B cell (primary cell): Measurements from ENCODE around the gene HTR2A. TPM values are rescaled to one million over a fixed set of nuclear protein-coding genes. Genes with fewer than 3 reads are reported as not detected.

ENCODE experiments used
- ATAC-seq: fragments of 200-7000 bp; cut with Tn5 transposase; one replicate; pipeline ENCODE4 v1.10.0; 2021; ENCODE audit warnings: low read depth, mild to moderate bottlenecking, moderate number of reproducible peaks, moderate library complexity
- CTCF ChIA-PET: fragments of 350-600 bp; sonication (Branson Sonifier 250); formaldehyde crosslinking; loops from one replicate; lab custom pipeline; 2021; ENCODE audit warnings: antibody characterized with exemption, inconsistent platforms; lab: Charles Lee
- POLR2A ChIA-PET: fragments of 350-600 bp; sonication (Branson Sonifier 250); formaldehyde crosslinking; loops from one replicate; lab custom pipeline; 2021; ENCODE audit warnings: antibody characterized with exemption; lab: Charles Lee
- DNase-seq: peaks from one replicate; pipeline ENCODE4 v3.0.0; 2013
- H2AFZ ChIP-seq: 2 replicates; pipeline ENCODE4 v1.6.1; 2012; ENCODE audit warnings: mild to moderate bottlenecking, low read depth, low read length; ENCODE audit not compliant: insufficient read depth, poor library complexity, severe bottlenecking
- H3K27ac ChIP-seq, 2 donors: 1 replicate in 1 of 2; 2 replicates in 1 of 2; pipeline ENCODE4 v1.5.1; 2012 to 2013; ENCODE audit warnings: low read length in 2 of 2, mild to moderate bottlenecking in 2 of 2, moderate library complexity in 1 of 2
- H3K27me3 ChIP-seq, 4 experiments: fragments of 200-600 bp in 1 of 4; sonication (generic) in 1 of 4; replicated peaks in 1 of 4; 1 replicate in 2 of 4; 2 replicates in 2 of 4; pipeline versions ENCODE4 v1.6.1 to v1.7.0; 2013 to 2016; ENCODE audit warnings: low read length in 3 of 4, mild to moderate bottlenecking in 2 of 4, mixed read lengths in 1 of 4, moderate library complexity in 1 of 4; ENCODE audit not compliant: insufficient read depth in 4 of 4, control insufficient read depth in 3 of 4; ENCODE audit errors: control extremely low read depth in 1 of 4
- H3K36me3 ChIP-seq, 2 experiments: replicated peaks in 1 of 2; 1 replicate in 1 of 2; 2 replicates in 1 of 2; pipeline versions ENCODE4 v1.6.1 to v1.7.1; 2013; ENCODE audit warnings: low read length in 1 of 2; ENCODE audit not compliant: insufficient read depth in 2 of 2, control insufficient read depth in 1 of 2; ENCODE audit errors: control extremely low read depth in 1 of 2, extremely low read depth in 1 of 2
- H3K4me1 ChIP-seq, 2 donors: fragments of 200-600 bp in 1 of 2; sonication (generic) in 1 of 2; 1 replicate in 1 of 2; 2 replicates in 1 of 2; pipeline versions ENCODE4 v1.5.1 to v1.6.1; 2013 to 2017; ENCODE audit warnings: low read length in 2 of 2; ENCODE audit not compliant: control insufficient read depth in 2 of 2, insufficient read depth in 2 of 2
- H3K4me2 ChIP-seq: replicated peaks from 2 replicates; pipeline ENCODE3; 2012; ENCODE audit warnings: mild to moderate bottlenecking, low read depth, low read length; ENCODE audit not compliant: poor library complexity, severe bottlenecking
- H3K4me3 ChIP-seq, 5 experiments: fragments of 200-600 bp in 1 of 5; sonication (generic) in 1 of 5; 1 replicate in 3 of 5; 2 replicates in 2 of 5; pipeline versions ENCODE4 v1.5.1 to v1.7.0; 2011 to 2016; ENCODE audit warnings: low read length in 4 of 5, mild to moderate bottlenecking in 4 of 5, low read depth in 2 of 5, control low read depth in 1 of 5, moderate library complexity in 1 of 5; ENCODE audit not compliant: insufficient read depth in 1 of 5; ENCODE audit errors: control extremely low read depth in 1 of 5, extremely low read depth in 1 of 5
- H3K79me2 ChIP-seq: fragments of 200-600 bp; sonication (generic); one replicate; pipeline ENCODE4 v1.6.0; 2016; ENCODE audit warnings: low read length; ENCODE audit not compliant: control insufficient read depth, insufficient read depth
- H3K9ac ChIP-seq: fragments of 200-600 bp; sonication (generic); 2 replicates; pipeline ENCODE4 v1.6.1; 2017; ENCODE audit warnings: mild to moderate bottlenecking, low read length, moderate library complexity
- H3K9me3 ChIP-seq, 3 donors: one replicate each; pipeline versions ENCODE4 v1.6.1 to v1.7.1; 2013; ENCODE audit warnings: low read length in 2 of 3; ENCODE audit not compliant: control insufficient read depth in 2 of 3, insufficient read depth in 1 of 3; ENCODE audit errors: control extremely low read depth in 1 of 3
- H4K20me1 ChIP-seq: 2 replicates; pipeline ENCODE4 v1.6.0; 2012; ENCODE audit warnings: mild to moderate bottlenecking, low read length; ENCODE audit not compliant: insufficient read depth, control insufficient read depth, poor library complexity, severe bottlenecking
- H3K27ac Mint-ChIP-seq: one replicate; pipeline ENCODE4 v1.8.0; 2021; ENCODE audit warnings: mixed read lengths
- H3K27me3 Mint-ChIP-seq: one replicate; pipeline ENCODE4 v1.8.0; 2021; ENCODE audit warnings: mixed read lengths
- H3K4me1 Mint-ChIP-seq: one replicate; pipeline ENCODE4 v1.8.0; 2021; ENCODE audit warnings: mixed read lengths
- H3K4me3 Mint-ChIP-seq: one replicate; pipeline ENCODE4 v1.8.0; 2021; ENCODE audit warnings: mixed read lengths
- H3K9me3 Mint-ChIP-seq: one replicate; pipeline ENCODE4 v1.8.0; 2022; ENCODE audit warnings: mixed read lengths; ENCODE audit not compliant: insufficient read depth
- CTCF ChIP-seq: fragments of 200-600 bp; IDR thresholded peaks from one replicate; pipeline ENCODE4 v1.8.0; 2022; ENCODE audit warnings: antibody characterized with exemption, mild to moderate bottlenecking
- EZH2 ChIP-seq: IDR thresholded peaks from 2 replicates; pipeline ENCODE4 v1.6.1; 2012; ENCODE audit warnings: borderline replicate concordance, low read depth, mild to moderate bottlenecking, moderate library complexity, low read length; ENCODE audit not compliant: insufficient read depth, poor library complexity, severe bottlenecking
- WGBS: methylation state at CpG from one replicate; pipeline ENCODE4 v1.1.5; 2013; ENCODE audit warnings: missing lambda C conversion rate; ENCODE audit not compliant: insufficient coverage; 5-methylcytosine and 5-hydroxymethylcytosine counted together
- intact Hi-C: fragments of 100-400 bp; cut with micrococcal nuclease; formaldehyde crosslinking; loops from one replicate; pipeline ENCODE4 v1.10.0; 2022
- polyA plus RNA-seq: library from polyadenylated mRNA; depleted of rRNA; stranded (reverse); fragments of >200 nt; gene quantifications from 2 replicates; pipeline ENCODE4 v1.2.3, GENCODE V29; 2012
- total RNA-seq, 2 donors: library from RNA; stranded (reverse); fragments of 120-200 nt in 1 of 2; gene quantifications; 1 replicate in 1 of 2; 2 replicates in 1 of 2; pipeline versions ENCODE4 v1.2.3 to v1.2.4, GENCODE V29; 2013 to 2022

The HTR2A gene
- total and polyA plus RNA-seq, 2 donors (not counting 1 experiment from before 2014, with no cell fraction given), result not detected

GRCh38 chr13:46783504-46783903 lies 113.3 kb downstream of the HTR2A start:
- H3K27ac Mint-ChIP-seq, result no peak overlapping the region
- H3K27me3 ChIP-seq, result no peaks in the 10 kb centered on the region
- H3K36me3 ChIP-seq, result peaks cover 0 to 67% of the 10 kb centered on the region in 2 experiments
- H3K27me3 Mint-ChIP-seq, result no peaks in the 10 kb centered on the region
- no peak overlapping the region for H3K9ac ChIP-seq
- H3K4me1 ChIP-seq, result no peaks in the 10 kb centered on the region
- intact Hi-C loops, result no loop called here
- ATAC-seq, result no peak
- H3K4me2 ChIP-seq, result no peak overlapping the region
- H3K9me3 ChIP-seq, result no peaks in the 10 kb centered on the region
- POLR2A ChIA-PET, result no interaction called here
- no peaks in the 10 kb centered on the region for H4K20me1 ChIP-seq
- no peak overlapping the region for H3K27ac ChIP-seq
- no CpG with 5 or more reads among the region's 3 CpGs for WGBS
- CTCF ChIA-PET, result no interaction called here
- no peaks in the 10 kb centered on the region for H3K79me2 ChIP-seq
- no peak overlapping the region for H3K4me3 ChIP-seq
- DNase-seq, result no peak
- no peaks in the 10 kb centered on the region for H3K4me1 Mint-ChIP-seq
- no peaks in the 10 kb centered on the region for H3K9me3 Mint-ChIP-seq
- no peak overlapping the region for H3K4me3 Mint-ChIP-seq
- H2AFZ ChIP-seq, result no peak overlapping the region
- TF ChIP-seq EZH2, result no peak
- no peak for TF ChIP-seq CTCF

- no peak overlapping the region for H3K4me2 ChIP-seq
- no peaks in the 10 kb centered on the region for H3K79me2 ChIP-seq
- H3K9me3 Mint-ChIP-seq, result no peaks in the 10 kb centered on the region
- no peak overlapping the region for H3K9ac ChIP-seq
- H3K27ac Mint-ChIP-seq, result no peak overlapping the region
- H3K27me3 ChIP-seq, result no peaks in the 10 kb centered on the region
- no peak overlapping the region for H2AFZ ChIP-seq
- no peaks in the 10 kb centered on the region for H3K4me1 Mint-ChIP-seq
- POLR2A ChIA-PET, result no interaction called here
- TF ChIP-seq EZH2 (no peak), CTCF (no peak)
- H3K27ac ChIP-seq, result no peak overlapping the region
- H3K4me3 ChIP-seq, result no peak overlapping the region
- DNase-seq, result no peak
- H4K20me1 ChIP-seq, result no peaks in the 10 kb centered on the region
- peaks cover 1 to 67% of the 10 kb centered on the region in 2 experiments for H3K36me3 ChIP-seq
- CTCF ChIA-PET, result no interaction called here
- H3K9me3 ChIP-seq, result no peaks in the 10 kb centered on the region
- intact Hi-C loops, result no loop called here
- no peak overlapping the region for H3K4me3 Mint-ChIP-seq
- H3K4me1 ChIP-seq, result no peaks in the 10 kb centered on the region
- WGBS, result no CpG with 5 or more reads among the region's 2 CpGs
- ATAC-seq, result no peak
- H3K27me3 Mint-ChIP-seq, result no peaks in the 10 kb centered on the region
These were observed 114.2 kb downstream of the HTR2A start for GRCh38 chr13:46782691-46783090.
